Measurements from ENCODE around the gene ZNF493.

DNA sequence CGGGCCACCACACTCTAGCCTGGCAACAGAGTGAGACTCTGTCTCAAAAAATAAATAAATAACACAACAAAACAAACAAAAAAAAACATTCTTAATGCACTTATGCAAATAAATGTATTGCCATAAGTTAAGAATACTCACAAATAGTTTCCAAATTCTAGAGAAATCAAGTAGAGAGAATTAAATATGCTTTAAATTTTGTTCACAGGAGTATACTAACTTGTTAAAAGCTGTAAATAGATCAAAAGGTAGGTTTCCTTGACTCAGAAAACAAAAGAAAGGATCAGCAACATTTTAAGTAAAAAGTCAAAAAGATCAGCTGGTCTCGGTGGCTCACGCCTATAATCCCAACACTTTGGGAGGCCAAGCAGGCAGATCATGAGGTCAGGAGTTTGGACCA lies 58.0 kb downstream of the ZNF493 start:
- no peak for TF ChIP-seq POLR2AphosphoS5 (IDR thresholded peaks at IDR 0.05)
- TF ChIP-seq, protein P1, sequence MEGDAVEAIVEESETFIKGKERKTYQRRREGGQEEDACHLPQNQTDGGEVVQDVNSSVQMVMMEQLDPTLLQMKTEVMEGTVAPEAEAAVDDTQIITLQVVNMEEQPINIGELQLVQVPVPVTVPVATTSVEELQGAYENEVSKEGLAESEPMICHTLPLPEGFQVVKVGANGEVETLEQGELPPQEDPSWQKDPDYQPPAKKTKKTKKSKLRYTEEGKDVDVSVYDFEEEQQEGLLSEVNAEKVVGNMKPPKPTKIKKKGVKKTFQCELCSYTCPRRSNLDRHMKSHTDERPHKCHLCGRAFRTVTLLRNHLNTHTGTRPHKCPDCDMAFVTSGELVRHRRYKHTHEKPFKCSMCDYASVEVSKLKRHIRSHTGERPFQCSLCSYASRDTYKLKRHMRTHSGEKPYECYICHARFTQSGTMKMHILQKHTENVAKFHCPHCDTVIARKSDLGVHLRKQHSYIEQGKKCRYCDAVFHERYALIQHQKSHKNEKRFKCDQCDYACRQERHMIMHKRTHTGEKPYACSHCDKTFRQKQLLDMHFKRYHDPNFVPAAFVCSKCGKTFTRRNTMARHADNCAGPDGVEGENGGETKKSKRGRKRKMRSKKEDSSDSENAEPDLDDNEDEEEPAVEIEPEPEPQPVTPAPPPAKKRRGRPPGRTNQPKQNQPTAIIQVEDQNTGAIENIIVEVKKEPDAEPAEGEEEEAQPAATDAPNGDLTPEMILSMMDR (IDR thresholded peaks at IDR 0.05 in 8 of 11, conservative IDR thresholded peaks at IDR 0.05 in 3 of 11): no peak
- TF ChIP-seq POLR2A (IDR thresholded peaks at IDR 0.05): no peak

Data from spleen (tissue), 7 donors.